NCI-H82 treated with DMSO at 0.1 percent for 48 hours (cell line): Measurements from ENCODE around the gene VSIG10L.
A peak's percentile ranks its signal among the peaks of the same experiment; 100 is the strongest.

ENCODE experiments used
- DNase-seq: peaks from one replicate; lab custom pipeline; 2025; ENCODE audit not compliant: unreplicated experiment; lab: John Stamatoyannopoulos, UW

The VSIG10L gene

GRCh38 chr19:51339313-51339686, 2.6 kb downstream of the VSIG10L start:
- no peak for DNase-seq

- peak; percentile 46 for DNase-seq
These were observed 3.2 kb downstream of the VSIG10L start for GRCh38 chr19:51338563-51339312.

- DNase-seq = no peak
These were observed 3.9 kb downstream of the VSIG10L start for GRCh38 chr19:51337861-51338562.

- no peak for DNase-seq
These were observed 4.6 kb downstream of the VSIG10L start for GRCh38 chr19:51337141-51337860.

- no peak for DNase-seq
These were observed 8.0 kb downstream of the VSIG10L start for GRCh38 chr19:51333836-51334460.

- DNase-seq = no peak
These were observed 10.2 kb downstream of the VSIG10L start for GRCh38 chr19:51331716-51332115.

- DNase-seq = no peak
These were observed 10.7 kb downstream of the VSIG10L start for GRCh38 chr19:51331193-51331592.

- DNase-seq = no peak
These were observed 11.6 kb downstream of the VSIG10L start for GRCh38 chr19:51330366-51330765.

- no peak for DNase-seq
These were observed 12.5 kb downstream of the VSIG10L start for GRCh38 chr19:51329411-51329810.

- DNase-seq = peak; percentile 22
These were observed 14.6 kb downstream of the VSIG10L start for GRCh38 chr19:51327066-51328001.

- DNase-seq = no peak
These were observed 15.5 kb downstream of the VSIG10L start for GRCh38 chr19:51326216-51327065.

GRCh38 chr19:51325161-51325976, 16.6 kb downstream of the VSIG10L start:
- DNase-seq = no peak

GRCh38 chr19:51324167-51324481, 17.8 kb downstream of the VSIG10L start:
- no peak for DNase-seq

GRCh38 chr19:51323481-51324166, 18.3 kb downstream of the VSIG10L start:
- DNase-seq = no peak

GRCh38 chr19:51321799-51322198, 20.1 kb downstream of the VSIG10L start:
- DNase-seq = no peak

GRCh38 chr19:51320280-51320657, 21.7 kb downstream of the VSIG10L start:
- no peak for DNase-seq

GRCh38 chr19:51319649-51320279, 22.2 kb downstream of the VSIG10L start:
- DNase-seq = no peak
